Stomach (tissue), 9 donors: ENCODE data around the gene FGR. TPM values are rescaled to one million over a fixed set of nuclear protein-coding genes. Genes with fewer than 3 reads are reported as not detected.
A peak's percentile ranks its signal among the peaks of the same experiment; 100 is the strongest.

Source experiments
- DNase-seq, 2 donors: peaks; one replicate each; pipeline versions ENCODE4 v3.0.0 to v3.0.0-alpha.2; 2013 to 2019
- H3K27ac ChIP-seq, 5 donors: fragments of 200-600 bp in 4 of 5; sonication (generic) in 4 of 5; one replicate each; pipeline ENCODE4 v1.5.1; 2013 to 2019; ENCODE audit warnings: mild to moderate bottlenecking in 1 of 5, moderate library complexity in 1 of 5
- H3K27me3 ChIP-seq, 3 donors: fragments of 200-600 bp; sonication (generic); one replicate each; pipeline ENCODE4 v1.5.1; 2017 to 2019; ENCODE audit warnings: mixed run types in 1 of 3
- H3K36me3 ChIP-seq, 4 donors: fragments of 200-600 bp; sonication (generic); 1 replicate in 3 of 4; 2 replicates in 1 of 4; pipeline ENCODE4 v1.5.1; 2016 to 2019
- H3K4me1 ChIP-seq, 4 donors: fragments of 200-600 bp; sonication (generic); one replicate each; pipeline ENCODE4 v1.5.1; 2016 to 2019
- H3K4me3 ChIP-seq, 4 donors: fragments of 200-600 bp; sonication (generic) in 3 of 4; one replicate each; pipeline ENCODE4 v1.5.1; 2016 to 2019; ENCODE audit warnings: mild to moderate bottlenecking in 1 of 4
- H3K9me3 ChIP-seq, 4 donors: fragments of 200-600 bp; sonication (generic); one replicate each; pipeline ENCODE4 v1.5.1; 2016 to 2019
- CTCF ChIP-seq, 7 experiments: fragments of 450-650 bp in 4 of 7; fragments of 200-600 bp in 3 of 7; sonication (generic) in 3 of 7; IDR thresholded peaks; one replicate each; pipeline ENCODE4 v1.5.1; 2016 to 2019; ENCODE audit warnings: antibody characterized with exemption in 7 of 7, control low read depth in 2 of 7, mild to moderate bottlenecking in 1 of 7
- EP300 ChIP-seq: sonication (generic); formaldehyde crosslinking; IDR thresholded peaks from one replicate; pipeline ENCODE4 v1.6.1; 2017; ENCODE audit warnings: antibody characterized with exemption
- POLR2A ChIP-seq, 4 donors: fragments of 450-650 bp; IDR thresholded peaks; one replicate each; pipeline ENCODE4 v1.6.1; 2016; ENCODE audit warnings: antibody characterized with exemption in 4 of 4, control low read depth in 2 of 4, mild to moderate bottlenecking in 1 of 4, moderate library complexity in 1 of 4
- POLR2AphosphoS5 ChIP-seq, 3 donors: sonication (generic); formaldehyde crosslinking; IDR thresholded peaks; one replicate each; pipeline ENCODE4 v1.6.1; 2016; ENCODE audit warnings: antibody characterized with exemption in 3 of 3
- WGBS, 5 donors: extraction: QIAGEN DNeasy Blood & Tissue Kit in 3 of 5; methylation state at CpG; one replicate each; pipeline versions ENCODE4 v1.1.5 to v1.1.7; 2013 to 2018; 5-methylcytosine and 5-hydroxymethylcytosine counted together
- intact Hi-C: fragments of 100-400 bp; cut with DNase I; formaldehyde crosslinking; loops from one replicate; pipeline ENCODE4 v1.15.1; 2023; ENCODE audit warnings: low total_unique reads
- polyA plus RNA-seq, 3 donors: library from polyadenylated mRNA; stranded (reverse); fragments of 200-250 nt; gene quantifications; one replicate each; pipeline ENCODE4 v1.2.3, GENCODE V29; 2013
- total RNA-seq, 5 donors: library from RNA; depleted of rRNA; stranded (reverse); fragments of >200 nt; gene quantifications; one replicate each; pipeline versions ENCODE4 v1.1.0 to v1.2.3, GENCODE V29; 2014 to 2016
- donor health status: healthy with polysubstance abuse.
- donor health status: Bipolar disorder and iron deficiency.
- donor health status: healthy.

Gene FGR
- total and polyA plus RNA-seq, 8 donors, result 3.1 to 9.9 (median 6.8) TPM; not detected in 2

- TF ChIP-seq POLR2AphosphoS5 (IDR thresholded peaks at IDR 0.05), result no peak
- no peak for TF ChIP-seq CTCF (IDR thresholded peaks at IDR 0.05)
- no peak for TF ChIP-seq EP300
- no peak for TF ChIP-seq POLR2A (IDR thresholded peaks at IDR 0.05)
- peaks cover 97 to 100% (median 99%) of the 10 kb centered on the region in 4 donors for H3K4me1 ChIP-seq
- no peaks in the 10 kb centered on the region for H3K9me3 ChIP-seq
- no peak for DNase-seq
- H3K27me3 ChIP-seq, result peaks cover 0 to 8% (median 0%) of the 10 kb centered on the region in 3 donors
- peak overlapping the region; percentile 12 to 97 (median 95) for H3K27ac ChIP-seq
- H3K36me3 ChIP-seq, result no peaks in the 10 kb centered on the region
- no peak overlapping the region for H3K4me3 ChIP-seq
- intact Hi-C loops, result no loop called here
- 49 to 67% (median 60%) methylated on average over 3 of the region's 3 CpGs for WGBS, 5 donors
These were observed 64.2 kb downstream of the FGR start for GRCh38 chr1:27570784-27571183.

- Histone ChIP-seq H3K4me1 (peaks cover 99 to 100% (median 100%) of the 10 kb centered on the region in 4 donors), H3K9me3 (no peaks in the 10 kb centered on the region), H3K27ac (peak overlapping the region; percentile 12 to 97 (median 95)), H3K27me3 (peaks cover 0 to 4% (median 0%) of the 10 kb centered on the region in 3 donors), H3K4me3 (no peak overlapping the region), H3K36me3 (no peaks in the 10 kb centered on the region)
- DNase-seq, result no peak
- intact Hi-C loops, result no loop called here
- 38 to 63% (median 43%) methylated on average over 2 of the region's 2 CpGs for WGBS, 5 donors
- TF ChIP-seq EP300 (no peak), POLR2AphosphoS5 (IDR thresholded peaks at IDR 0.05) (no peak)
These were observed 64.6 kb downstream of the FGR start for GRCh38 chr1:27570356-27570755.

GRCh38 chr1:27569506-27570291 lies 65.3 kb downstream of the FGR start:
- 65 to 77% (median 74%) methylated on average over 13 to 14 of the region's 14 CpGs for WGBS, 5 donors
- intact Hi-C loops, result no loop called here
- no peak overlapping the region for H3K4me3 ChIP-seq
- peak overlapping the region; percentile 61 to 97 (median 95) for H3K27ac ChIP-seq
- H3K4me1 ChIP-seq, result peaks cover 99 to 100% (median 100%) of the 10 kb centered on the region in 4 donors
- H3K9me3 ChIP-seq, result no peaks in the 10 kb centered on the region
- no peak for DNase-seq
- TF ChIP-seq EP300 (no peak), POLR2AphosphoS5 (IDR thresholded peaks at IDR 0.05) (no peak), CTCF (IDR thresholded peaks at IDR 0.05) (no peak), POLR2A (IDR thresholded peaks at IDR 0.05) (no peak)
- H3K36me3 ChIP-seq, result no peaks in the 10 kb centered on the region
- H3K27me3 ChIP-seq, result no peaks in the 10 kb centered on the region

- no peaks in the 10 kb centered on the region for H3K36me3 ChIP-seq
- no peaks in the 10 kb centered on the region for H3K27me3 ChIP-seq
- H3K4me3 ChIP-seq, result peak overlapping the region; percentile 35 to 41 (median 38)
- DNase-seq, result peak in 1 of 2 donors; percentile 64
- H3K4me1 ChIP-seq, result peaks cover 99 to 100% (median 100%) of the 10 kb centered on the region in 4 donors
- 64 to 77% (median 71%) methylated on average over 3 of the region's 3 CpGs for WGBS, 5 donors
- intact Hi-C loops, result no loop called here
- TF ChIP-seq POLR2AphosphoS5 (IDR thresholded peaks at IDR 0.05) (no peak), CTCF (IDR thresholded peaks at IDR 0.05) (no peak), EP300 (no peak), POLR2A (IDR thresholded peaks at IDR 0.05) (no peak)
- H3K27ac ChIP-seq, result peak overlapping the region; percentile 83 to 97 (median 95)
- no peaks in the 10 kb centered on the region for H3K9me3 ChIP-seq
These were observed 65.9 kb downstream of the FGR start for GRCh38 chr1:27569088-27569460.
